ENCODE data around the gene CUTC.

CUTC gene

GRCh38 chr10:99767901-99768300 lies 35.9 kb downstream of the CUTC start:
- no peaks in the 10 kb centered on the region for H3K79me1 ChIP-seq (ENCODE audit: low read depth, low read length)
- H3K18ac ChIP-seq (ENCODE audit: low read length): no peak overlapping the region
- H3K27me3 ChIP-seq (ENCODE audit: control insufficient read depth in 3 of 3, insufficient read depth in 3 of 3, low read depth in 1 of 3, low read length in 3 of 3): no peaks in the 10 kb centered on the region
- H2BK120ac ChIP-seq (ENCODE audit: low read depth, low read length): no peak overlapping the region
- H2AFZ ChIP-seq (ENCODE audit: low read length): no peak overlapping the region
- H4K8ac ChIP-seq (ENCODE audit: low read depth, low read length): no peak overlapping the region
- no peak overlapping the region for H2BK5ac ChIP-seq (ENCODE audit: low read length)
- H3K36me3 ChIP-seq (replicated peaks in 1 of 2; ENCODE audit: control insufficient read depth in 2 of 2, insufficient read depth in 2 of 2, low read length in 2 of 2): no peaks in the 10 kb centered on the region
- no peak overlapping the region for H3K23ac ChIP-seq (ENCODE audit: low read depth, low read length, poor library complexity)
- no peak overlapping the region for H4K91ac ChIP-seq (ENCODE audit: low read depth, low read length, poor library complexity)
- H3K9me3 ChIP-seq (replicated peaks in 1 of 2; ENCODE audit: control insufficient read depth in 2 of 2, insufficient read depth in 1 of 2, low read depth in 1 of 2, low read length in 2 of 2): no peaks in the 10 kb centered on the region
- H3K9ac ChIP-seq (ENCODE audit: low read depth, low read length, poor library complexity): no peak overlapping the region
- H3K27ac ChIP-seq (replicated peaks; ENCODE audit: low read length): no peak overlapping the region
- H2BK15ac ChIP-seq (ENCODE audit: low read length): no peak overlapping the region
- H3K4me2 ChIP-seq (ENCODE audit: insufficient read depth, low read length, poor library complexity, severe bottlenecking): no peak overlapping the region
- no peak overlapping the region for H2BK12ac ChIP-seq (ENCODE audit: low read length)
- no peak for DNase-seq (ENCODE audit: low spot score)
- no peak overlapping the region for H3K4ac ChIP-seq (ENCODE audit: low read length)
- H3K4me3 ChIP-seq (ENCODE audit: low read length in 2 of 2): no peak overlapping the region
- WGBS, 2 donors (ENCODE audit: extremely low coverage in 2 of 2, insufficient read length in 2 of 2, insufficient replicate concordance in 1 of 2): no CpG with 5 or more reads among the region's 5 CpGs
- H2AK5ac ChIP-seq (ENCODE audit: low read depth, low read length): no peak overlapping the region
- no peaks in the 10 kb centered on the region for H3K4me1 ChIP-seq (ENCODE audit: control insufficient read depth in 2 of 2, insufficient read depth in 1 of 2, low read depth in 1 of 2, low read length in 2 of 2)
- no peak overlapping the region for H3K14ac ChIP-seq (ENCODE audit: low read length)

DNA sequence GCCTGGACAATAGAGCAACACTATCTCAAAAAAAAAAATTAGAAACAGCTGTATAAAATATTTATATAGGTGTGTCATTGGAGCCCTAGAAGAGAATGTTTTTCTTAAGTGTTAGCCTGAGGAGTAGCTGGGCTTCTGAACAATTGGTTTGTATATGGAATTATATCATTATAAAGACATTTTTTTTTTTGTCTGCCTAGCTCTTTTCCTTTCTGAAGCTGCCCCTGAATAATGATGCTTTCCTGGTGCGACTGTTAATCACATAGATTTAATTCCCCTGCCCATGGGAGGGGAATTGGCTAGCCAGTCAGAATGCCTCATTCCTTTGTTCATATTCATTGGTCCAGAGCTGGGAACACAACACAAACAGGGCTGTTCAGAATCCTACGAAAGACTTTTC lies 36.5 kb downstream of the CUTC start:
- DNase-seq (ENCODE audit: low spot score): no peak
- no peak overlapping the region for H4K91ac ChIP-seq (ENCODE audit: low read depth, low read length, poor library complexity)
- no peaks in the 10 kb centered on the region for H3K79me1 ChIP-seq (ENCODE audit: low read depth, low read length)
- no peak overlapping the region for H3K23ac ChIP-seq (ENCODE audit: low read depth, low read length, poor library complexity)
- no peak overlapping the region for H3K18ac ChIP-seq (ENCODE audit: low read length)
- H2AK5ac ChIP-seq (ENCODE audit: low read depth, low read length): no peak overlapping the region
- H3K4ac ChIP-seq (ENCODE audit: low read length): no peak overlapping the region
- no CpG with 5 or more reads among the region's 2 CpGs for WGBS, 2 donors (ENCODE audit: extremely low coverage in 2 of 2, insufficient read length in 2 of 2, insufficient replicate concordance in 1 of 2)
- no peaks in the 10 kb centered on the region for H3K27me3 ChIP-seq (ENCODE audit: control insufficient read depth in 3 of 3, insufficient read depth in 3 of 3, low read depth in 1 of 3, low read length in 3 of 3)
- no peak overlapping the region for H3K4me3 ChIP-seq (ENCODE audit: low read length in 2 of 2)
- H3K14ac ChIP-seq (ENCODE audit: low read length): no peak overlapping the region
- H2BK5ac ChIP-seq (ENCODE audit: low read length): no peak overlapping the region
- H3K4me2 ChIP-seq (ENCODE audit: insufficient read depth, low read length, poor library complexity, severe bottlenecking): no peak overlapping the region
- no peak overlapping the region for H2BK12ac ChIP-seq (ENCODE audit: low read length)
- no peak overlapping the region for H2BK120ac ChIP-seq (ENCODE audit: low read depth, low read length)
- no peak overlapping the region for H4K8ac ChIP-seq (ENCODE audit: low read depth, low read length)
- peak overlapping the region; percentile 70 for H2AFZ ChIP-seq (ENCODE audit: low read length)
- H3K27ac ChIP-seq (replicated peaks; ENCODE audit: low read length): no peak overlapping the region
- no peaks in the 10 kb centered on the region for H3K4me1 ChIP-seq (ENCODE audit: control insufficient read depth in 2 of 2, insufficient read depth in 1 of 2, low read depth in 1 of 2, low read length in 2 of 2)
- H3K36me3 ChIP-seq (replicated peaks in 1 of 2; ENCODE audit: control insufficient read depth in 2 of 2, insufficient read depth in 2 of 2, low read length in 2 of 2): no peaks in the 10 kb centered on the region
- no peaks in the 10 kb centered on the region for H3K9me3 ChIP-seq (replicated peaks in 1 of 2; ENCODE audit: control insufficient read depth in 2 of 2, insufficient read depth in 1 of 2, low read depth in 1 of 2, low read length in 2 of 2)
- no peak overlapping the region for H2BK15ac ChIP-seq (ENCODE audit: low read length)
- no peak overlapping the region for H3K9ac ChIP-seq (ENCODE audit: low read depth, low read length, poor library complexity)

GRCh38 chr10:99769706-99770105 lies 37.7 kb downstream of the CUTC start:
- Histone ChIP-seq H3K4me2 (ENCODE audit: insufficient read depth, low read length, poor library complexity, severe bottlenecking) (no peak overlapping the region), H3K79me1 (ENCODE audit: low read depth, low read length) (no peaks in the 10 kb centered on the region), H3K23ac (ENCODE audit: low read depth, low read length, poor library complexity) (no peak overlapping the region), H4K8ac (ENCODE audit: low read depth, low read length) (no peak overlapping the region), H3K9me3 (replicated peaks in 1 of 2; ENCODE audit: control insufficient read depth in 2 of 2, insufficient read depth in 1 of 2, low read depth in 1 of 2, low read length in 2 of 2) (no peaks in the 10 kb centered on the region), H2BK5ac (ENCODE audit: low read length) (no peak overlapping the region), H3K4me1 (ENCODE audit: control insufficient read depth in 2 of 2, insufficient read depth in 1 of 2, low read depth in 1 of 2, low read length in 2 of 2) (no peaks in the 10 kb centered on the region), H4K91ac (ENCODE audit: low read depth, low read length, poor library complexity) (no peak overlapping the region), H2BK12ac (ENCODE audit: low read length) (no peak overlapping the region), H3K4ac (ENCODE audit: low read length) (no peak overlapping the region), H3K27ac (replicated peaks; ENCODE audit: low read length) (no peak overlapping the region), H3K18ac (ENCODE audit: low read length) (no peak overlapping the region), H3K36me3 (replicated peaks in 1 of 2; ENCODE audit: control insufficient read depth in 2 of 2, insufficient read depth in 2 of 2, low read length in 2 of 2) (no peaks in the 10 kb centered on the region), H3K4me3 (ENCODE audit: low read length in 2 of 2) (no peak overlapping the region), H3K9ac (ENCODE audit: low read depth, low read length, poor library complexity) (no peak overlapping the region), H2AFZ (ENCODE audit: low read length) (no peak overlapping the region), H2BK120ac (ENCODE audit: low read depth, low read length) (no peak overlapping the region), H3K27me3 (ENCODE audit: control insufficient read depth in 3 of 3, insufficient read depth in 3 of 3, low read depth in 1 of 3, low read length in 3 of 3) (no peaks in the 10 kb centered on the region), H2BK15ac (ENCODE audit: low read length) (no peak overlapping the region), H2AK5ac (ENCODE audit: low read depth, low read length) (no peak overlapping the region), H3K14ac (ENCODE audit: low read length) (no peak overlapping the region)
- WGBS, 2 donors (ENCODE audit: extremely low coverage in 2 of 2, insufficient read length in 2 of 2, insufficient replicate concordance in 1 of 2): no CpG with 5 or more reads among the region's 5 CpGs
- no peak for DNase-seq (ENCODE audit: low spot score)

DNA sequence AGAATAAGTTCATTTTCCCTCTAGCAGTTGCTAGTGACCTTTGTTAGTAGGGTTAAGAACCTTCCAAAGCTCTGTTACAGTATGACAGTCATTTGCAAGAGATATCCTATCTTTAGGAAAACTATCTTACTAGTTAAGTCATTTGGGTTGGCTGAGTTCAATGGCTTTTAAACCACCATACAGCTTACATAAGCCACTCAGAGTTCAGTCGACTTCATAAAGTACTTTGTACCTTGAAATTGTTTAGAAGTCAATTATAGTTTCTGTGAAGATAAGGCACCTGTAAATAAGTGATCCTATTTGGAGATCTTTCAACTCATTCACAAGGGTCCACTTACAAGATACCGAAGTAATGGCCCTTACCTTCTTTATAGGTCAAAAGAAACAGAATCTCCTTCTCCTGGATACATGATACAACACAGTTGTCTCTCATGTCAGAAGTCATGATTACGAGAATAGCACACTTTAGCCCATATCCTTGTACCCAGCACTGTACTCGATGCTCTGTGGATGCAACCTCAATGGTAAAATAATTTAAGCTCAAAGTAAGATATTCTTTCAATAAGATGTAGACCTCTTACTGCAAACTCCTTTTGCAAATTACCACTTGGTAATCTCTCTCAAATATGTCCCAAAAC lies 38.5 kb downstream of the CUTC start:
- Histone ChIP-seq H2BK5ac (ENCODE audit: low read length) (no peak overlapping the region), H3K23ac (ENCODE audit: low read depth, low read length, poor library complexity) (no peak overlapping the region), H2BK15ac (ENCODE audit: low read length) (no peak overlapping the region), H3K14ac (ENCODE audit: low read length) (no peak overlapping the region), H2BK12ac (ENCODE audit: low read length) (no peak overlapping the region), H3K9ac (ENCODE audit: low read depth, low read length, poor library complexity) (no peak overlapping the region), H2AFZ (ENCODE audit: low read length) (no peak overlapping the region), H3K9me3 (replicated peaks in 1 of 2; ENCODE audit: control insufficient read depth in 2 of 2, insufficient read depth in 1 of 2, low read depth in 1 of 2, low read length in 2 of 2) (no peaks in the 10 kb centered on the region), H3K4ac (ENCODE audit: low read length) (no peak overlapping the region), H2AK5ac (ENCODE audit: low read depth, low read length) (no peak overlapping the region), H4K8ac (ENCODE audit: low read depth, low read length) (no peak overlapping the region), H3K18ac (ENCODE audit: low read length) (no peak overlapping the region), H3K4me2 (ENCODE audit: insufficient read depth, low read length, poor library complexity, severe bottlenecking) (no peak overlapping the region), H3K27me3 (ENCODE audit: control insufficient read depth in 3 of 3, insufficient read depth in 3 of 3, low read depth in 1 of 3, low read length in 3 of 3) (no peaks in the 10 kb centered on the region), H2BK120ac (ENCODE audit: low read depth, low read length) (no peak overlapping the region), H3K4me1 (ENCODE audit: control insufficient read depth in 2 of 2, insufficient read depth in 1 of 2, low read depth in 1 of 2, low read length in 2 of 2) (no peaks in the 10 kb centered on the region), H3K4me3 (ENCODE audit: low read length in 2 of 2) (no peak overlapping the region), H3K27ac (replicated peaks; ENCODE audit: low read length) (no peak overlapping the region), H4K91ac (ENCODE audit: low read depth, low read length, poor library complexity) (no peak overlapping the region), H3K36me3 (replicated peaks in 1 of 2; ENCODE audit: control insufficient read depth in 2 of 2, insufficient read depth in 2 of 2, low read length in 2 of 2) (no peaks in the 10 kb centered on the region), H3K79me1 (ENCODE audit: low read depth, low read length) (no peaks in the 10 kb centered on the region)
- DNase-seq (ENCODE audit: low spot score): no peak
- no CpG with 5 or more reads among the region's 4 CpGs for WGBS, 2 donors (ENCODE audit: extremely low coverage in 2 of 2, insufficient read length in 2 of 2, insufficient replicate concordance in 1 of 2)
